ENCODE results near the gene TAF15.

- TF ChIP-seq CTCF (IDR thresholded peaks at IDR 0.05) (no peak), EP300 (IDR thresholded peaks at IDR 0.05) (no peak)
Measured at GRCh38 chr17:35775039-35775438, 34.2 kb upstream of the TAF15 start.

All from tibial nerve (tissue), 4 donors.